Heart right ventricle (tissue), 16 donors: ENCODE data around the gene ZNF670. TPM values are rescaled to one million over a fixed set of nuclear protein-coding genes. Genes with fewer than 3 reads are reported as not detected.
A peak's percentile ranks its signal among the peaks of the same experiment; 100 is the strongest.

Source experiments
- ATAC-seq, 8 donors: fragments of 200-7000 bp; cut with Tn5 transposase; one replicate each; pipeline ENCODE4 v1.9.1; 2020; ENCODE audit warnings: mild to moderate bottlenecking in 8 of 8, moderate library complexity in 8 of 8, moderate number of reproducible peaks in 1 of 8
- DNase-seq, 2 donors: peaks; one replicate each; pipeline ENCODE4 v3.0.0-alpha.2; 2020
- H3K27ac ChIP-seq, 10 donors: fragments of 200-600 bp; sonication (generic) in 2 of 10; one replicate each; pipeline versions ENCODE4 v1.5.0 to v1.8.0; 2020 to 2022; ENCODE audit warnings: mild to moderate bottlenecking in 3 of 10
- H3K27me3 ChIP-seq, 7 donors: fragments of 200-600 bp; one replicate each; pipeline ENCODE4 v1.8.0; 2021 to 2022; ENCODE audit warnings: mild to moderate bottlenecking in 2 of 7
- H3K36me3 ChIP-seq, 9 donors: fragments of 200-600 bp; sonication (generic) in 1 of 9; one replicate each; pipeline versions ENCODE4 v1.5.0 to v1.8.0; 2020 to 2022; ENCODE audit warnings: mild to moderate bottlenecking in 2 of 9
- H3K4me1 ChIP-seq, 9 donors: fragments of 200-600 bp; sonication (generic) in 1 of 9; one replicate each; pipeline versions ENCODE4 v1.5.0 to v1.8.0; 2020 to 2022; ENCODE audit warnings: mild to moderate bottlenecking in 4 of 9
- H3K4me3 ChIP-seq, 10 donors: fragments of 200-600 bp; sonication (generic) in 2 of 10; one replicate each; pipeline versions ENCODE4 v1.5.0 to v1.8.0; 2020 to 2022; ENCODE audit warnings: mild to moderate bottlenecking in 7 of 10, moderate library complexity in 2 of 10
- H3K9me3 ChIP-seq, 11 donors: fragments of 200-600 bp in 10 of 11; sonication (generic) in 2 of 11; one replicate each; pipeline versions ENCODE4 v1.5.0 to v1.8.0; 2013 to 2022; ENCODE audit warnings: mild to moderate bottlenecking in 2 of 11, control low read depth in 1 of 11, moderate library complexity in 1 of 11
- WGBS, 2 donors: extraction: QIAGEN DNeasy Blood & Tissue Kit; methylation state at CpG; one replicate each; pipeline ENCODE4 v1.1.7; 2013; ENCODE audit warnings: inconsistent platforms in 1 of 2; 5-methylcytosine and 5-hydroxymethylcytosine counted together
- intact Hi-C, 10 donors: fragments of 100-400 bp; cut with DNase I; formaldehyde crosslinking; loops; one replicate each; pipeline versions ENCODE4 v1.11.1 to v1.14.2; 2022
- polyA plus RNA-seq, 2 donors: library from polyadenylated mRNA; stranded (reverse); fragments of 200-250 nt; gene quantifications; one replicate each; pipeline ENCODE4 v1.2.3, GENCODE V29; 2013
- total RNA-seq, 10 donors: library from RNA; stranded (reverse); fragmentation: NEBNext Ultra II Directional in 3 of 10; extraction: Animal tissue kit (Norgen Biotek cat#: 25700) in 3 of 10; gene quantifications; one replicate each; pipeline versions ENCODE4 v1.2.1 to v1.2.4, GENCODE V29; 2021 to 2023
- TF ChIP-seq, protein P1 (sequence below), 9 donors: fragments of 200-600 bp; sonication (generic) in 2 of 9; IDR thresholded peaks; one replicate each; pipeline versions ENCODE4 v1.5.0 to v1.8.0; 2021 to 2022; ENCODE audit warnings: antibody characterized with exemption in 9 of 9, mild to moderate bottlenecking in 5 of 9, moderate library complexity in 1 of 9
- donor health status: Arrhythmogenic right ventricular cardiomyopathy.
- donor health status: ischemic (EF 13 %, LVEDD 7.1; RV severe dilation, severe dysfunction).
- donor health status: healthy with polysubstance abuse.
- donor health status: DM: no; HTN: yes; CAD: no.
- donor health status: DM: no; HTN: no; CAD: no.
- donor health status: ischemic (EF 25% LVEDD 6.9; RV normal size, moderate dysfunction).
- donor health status: ischemic (EF 25% LVEDD 5.7; RV mildly dilated, moderate dysfunction).
- donor health status: healthy.
- donor health status: DM: yes; HTN: yes; CAD: no.
- donor health status: Ischemic cardiomyopathy.
- donor health status: ischemic (EF 35%, LVEDD 5.7; RV mildly dilated, moderate dysfunction).
- donor health status: nonischemic (EF 11% LVEDD 7.7; RV severe dilation, severe dysfunction).
- donor health status: DM: yes; HTN: yes; CAD: no.
- donor health status: PGD.
- donor health status: ischemic (EF 29% LVEDD 5.4; RV normal size, mild dysfunction).
- donor health status: nonischemic (EF 23%, LVEDD 6.1; RV moderate dilation, normal function).

Gene ZNF670
- total and polyA plus RNA-seq, 12 donors = 0.42 to 1.6 (median 1.3) TPM

DNA sequence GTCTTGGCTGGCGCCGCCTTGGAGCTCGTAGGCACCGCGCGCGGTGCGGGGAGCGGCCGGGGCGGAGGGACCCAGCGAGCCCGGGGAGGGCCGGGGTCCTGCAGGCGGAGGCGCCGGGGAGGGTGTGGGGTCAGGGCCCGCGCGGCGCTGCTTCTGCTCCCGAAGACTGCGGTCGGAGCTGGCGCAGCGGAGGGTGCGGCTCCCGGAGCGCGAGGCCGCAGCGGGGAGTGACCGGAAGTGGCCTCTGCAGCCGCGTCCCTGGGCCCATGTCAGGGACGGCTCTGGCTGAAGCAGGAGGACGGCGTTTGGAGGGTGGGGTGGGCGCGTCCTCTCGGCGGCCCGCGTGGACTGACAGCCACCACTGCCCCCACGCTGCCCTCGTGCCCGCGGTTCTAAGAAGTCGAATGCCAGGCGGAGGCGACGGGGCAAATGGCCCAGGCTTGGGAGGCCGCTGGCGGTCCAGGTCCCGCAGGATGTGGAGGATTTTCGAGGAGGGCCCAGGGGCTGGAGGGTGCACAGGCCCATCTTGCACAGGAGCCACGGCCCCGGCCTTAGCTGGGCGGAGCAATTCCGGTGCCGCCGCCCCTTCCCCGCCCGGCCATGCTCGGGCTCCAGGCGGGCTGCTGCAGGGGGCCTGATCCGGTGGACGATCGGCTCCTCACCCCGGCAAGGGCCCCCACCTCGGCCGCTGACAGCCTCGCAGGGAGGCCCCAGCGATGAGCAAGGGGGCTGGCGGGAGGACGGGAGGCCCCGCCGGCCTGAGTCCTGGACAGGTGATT, 33.3 kb upstream of the ZNF670 start:
- peak; percentile 88 to 95 (median 93) for ATAC-seq
- Histone ChIP-seq H3K4me1 (peaks cover 3 to 20% (median 15%) of the 10 kb centered on the region in 9 donors), H3K36me3 (no peaks in the 10 kb centered on the region), H3K27ac (peak overlapping the region; percentile 13 to 89 (median 81)), H3K27me3 (peaks cover 0 to 36% (median 0%) of the 10 kb centered on the region in 7 donors), H3K4me3 (peak overlapping the region; percentile 65 to 86 (median 72)), H3K9me3 (no peaks in the 10 kb centered on the region)
- peak; percentile 66 to 80 for DNase-seq
- intact Hi-C loops = loop anchor here in 1 of 10 donors (5.0 kb wide), 1 partner anchor 35 kb away; the partner anchor contains the start of gene ZNF670
- TF ChIP-seq, protein P1, sequence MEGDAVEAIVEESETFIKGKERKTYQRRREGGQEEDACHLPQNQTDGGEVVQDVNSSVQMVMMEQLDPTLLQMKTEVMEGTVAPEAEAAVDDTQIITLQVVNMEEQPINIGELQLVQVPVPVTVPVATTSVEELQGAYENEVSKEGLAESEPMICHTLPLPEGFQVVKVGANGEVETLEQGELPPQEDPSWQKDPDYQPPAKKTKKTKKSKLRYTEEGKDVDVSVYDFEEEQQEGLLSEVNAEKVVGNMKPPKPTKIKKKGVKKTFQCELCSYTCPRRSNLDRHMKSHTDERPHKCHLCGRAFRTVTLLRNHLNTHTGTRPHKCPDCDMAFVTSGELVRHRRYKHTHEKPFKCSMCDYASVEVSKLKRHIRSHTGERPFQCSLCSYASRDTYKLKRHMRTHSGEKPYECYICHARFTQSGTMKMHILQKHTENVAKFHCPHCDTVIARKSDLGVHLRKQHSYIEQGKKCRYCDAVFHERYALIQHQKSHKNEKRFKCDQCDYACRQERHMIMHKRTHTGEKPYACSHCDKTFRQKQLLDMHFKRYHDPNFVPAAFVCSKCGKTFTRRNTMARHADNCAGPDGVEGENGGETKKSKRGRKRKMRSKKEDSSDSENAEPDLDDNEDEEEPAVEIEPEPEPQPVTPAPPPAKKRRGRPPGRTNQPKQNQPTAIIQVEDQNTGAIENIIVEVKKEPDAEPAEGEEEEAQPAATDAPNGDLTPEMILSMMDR (IDR thresholded peaks at IDR 0.05) = no peak
- 3 to 4% methylated on average over 74 to 78 of the region's 78 CpGs for WGBS, 2 donors

DNA sequence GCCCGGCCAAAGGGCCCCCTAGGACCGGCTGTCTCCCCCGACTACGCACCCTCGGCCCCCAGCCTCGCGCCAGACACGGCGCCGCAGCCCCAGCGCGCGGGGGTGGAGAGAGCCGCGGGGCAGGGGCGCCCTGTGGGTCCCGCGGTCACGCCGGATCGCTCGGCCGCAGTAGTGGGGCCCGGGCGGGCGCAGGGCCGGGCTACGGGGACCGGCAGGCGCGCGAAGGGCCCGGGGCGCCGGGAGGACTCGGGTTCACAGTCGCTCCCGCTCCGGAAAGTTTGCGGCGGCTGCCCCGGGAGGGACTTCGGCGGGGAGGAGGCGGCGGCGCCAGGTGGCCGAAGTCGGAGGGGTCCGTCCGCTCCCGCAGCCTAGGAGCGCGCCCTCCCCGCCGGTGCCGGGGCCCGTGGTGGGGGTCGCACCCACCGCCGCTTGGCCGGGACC, 32.7 kb upstream of the ZNF670 start:
- intact Hi-C loops = loop anchor here in 1 of 10 donors (5.0 kb wide), 1 partner anchor 34 kb away; the partner anchor contains the start of gene ZNF670
- DNase-seq = peak in 1 of 2 donors; percentile 39

DNA sequence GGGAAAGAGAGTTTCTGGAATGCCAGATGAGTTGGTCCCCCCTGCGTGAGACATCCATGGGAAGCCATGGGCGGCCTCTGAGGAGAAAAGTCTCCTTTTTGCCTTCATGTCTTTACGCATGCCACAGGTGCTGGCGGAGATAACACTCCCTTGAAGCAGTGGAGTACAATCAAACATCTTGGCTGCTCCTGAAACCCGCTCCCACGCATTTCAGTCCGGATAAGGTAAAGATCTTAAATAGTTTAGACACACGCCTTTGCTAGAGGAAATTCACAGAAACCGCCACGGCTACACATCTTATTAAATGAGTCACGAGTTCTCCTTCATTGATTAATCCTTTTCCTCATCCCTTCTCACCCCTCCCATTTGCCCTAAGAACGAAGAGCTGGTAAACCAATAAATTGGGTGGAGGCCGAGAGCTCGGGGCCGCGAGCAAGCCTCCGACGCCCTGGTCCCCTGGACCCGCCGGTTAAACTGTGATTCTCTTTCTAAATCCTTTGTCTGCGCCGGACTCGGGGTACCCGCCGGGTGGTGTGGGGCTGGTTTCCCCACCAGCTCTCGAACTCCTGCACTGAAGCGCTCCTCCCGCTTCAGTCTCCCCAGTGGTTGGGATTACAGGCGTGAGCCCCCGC, 32.1 kb upstream of the ZNF670 start:
- H3K36me3 ChIP-seq = no peaks in the 10 kb centered on the region
- H3K9me3 ChIP-seq = no peaks in the 10 kb centered on the region
- intact Hi-C loops = loop anchor here in 1 of 10 donors (5.0 kb wide), 1 partner anchor 33 kb away; the partner anchor contains the start of gene ZNF670
- peak overlapping the region in 9 of 10 donors; percentile 74 to 89 (median 81) for H3K27ac ChIP-seq
- H3K27me3 ChIP-seq = peaks cover 0 to 36% (median 0%) of the 10 kb centered on the region in 7 donors
- H3K4me1 ChIP-seq = peaks cover 3 to 20% (median 15%) of the 10 kb centered on the region in 9 donors
- TF ChIP-seq, protein P1 (IDR thresholded peaks at IDR 0.05) = no peak
- ATAC-seq (peak in 1 of 8 donors; percentile 2), DNase-seq (no peak)
- peak overlapping the region; percentile 65 to 86 (median 72) for H3K4me3 ChIP-seq
- 22 to 23% methylated on average over 30 of the region's 30 CpGs for WGBS, 2 donors

More for the DNA sequence above, 32.7 kb upstream of the ZNF670 start:
- peak overlapping the region; percentile 65 to 86 (median 72) for H3K4me3 ChIP-seq
- H3K4me1 ChIP-seq = peaks cover 3 to 20% (median 15%) of the 10 kb centered on the region in 9 donors
- peak in 7 of 8 donors; percentile 9 to 56 (median 40) for ATAC-seq
- TF ChIP-seq, protein P1 (IDR thresholded peaks at IDR 0.05) = no peak
- H3K27ac ChIP-seq = peak overlapping the region; percentile 13 to 89 (median 81)
- H3K36me3 ChIP-seq = no peaks in the 10 kb centered on the region
- no peaks in the 10 kb centered on the region for H3K9me3 ChIP-seq
- WGBS, 2 donors = 1% methylated on average over 62 of the region's 62 CpGs
- H3K27me3 ChIP-seq = peaks cover 0 to 36% (median 0%) of the 10 kb centered on the region in 7 donors

DNA sequence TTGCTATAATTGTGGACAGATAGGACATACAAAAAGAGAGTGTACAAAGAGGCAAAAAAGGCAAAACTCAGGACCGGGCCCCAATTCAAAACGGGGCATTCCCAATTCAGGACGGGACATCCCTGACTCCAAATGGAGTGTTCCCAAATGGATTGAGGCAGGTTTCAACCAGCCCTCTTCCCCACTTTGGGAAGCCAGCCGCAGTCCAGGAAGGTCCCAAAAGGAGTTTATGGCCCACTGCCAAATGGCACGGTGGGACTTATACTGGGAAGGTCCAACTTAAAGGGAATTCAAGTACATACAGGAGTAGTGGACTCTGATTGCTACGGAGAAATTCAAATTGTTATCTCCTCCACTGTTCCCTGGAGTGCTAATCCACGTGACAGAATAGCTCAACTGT, 29.1 kb upstream of the ZNF670 start:
- peaks cover 0 to 9% (median 0%) of the 10 kb centered on the region in 11 donors for H3K9me3 ChIP-seq
- TF ChIP-seq, protein P1 (IDR thresholded peaks at IDR 0.05) = no peak
- H3K27me3 ChIP-seq = peaks cover 0 to 33% (median 0%) of the 10 kb centered on the region in 7 donors
- H3K4me1 ChIP-seq = peaks cover 5 to 32% (median 27%) of the 10 kb centered on the region in 9 donors
- ATAC-seq (no peak), DNase-seq (no peak)
- intact Hi-C loops = loop anchor here in 2 of 10 donors (10.0 kb wide), 1 partner anchor 227 kb away; the partner anchor contains the start of gene ZNF496 (in 2 of the 2)
- WGBS, 2 donors = 84 to 86% methylated on average over 7 of the region's 7 CpGs
- H3K27ac ChIP-seq = no peak overlapping the region
- H3K36me3 ChIP-seq = no peaks in the 10 kb centered on the region
- H3K4me3 ChIP-seq = no peak overlapping the region
